Heart right ventricle (tissue), 16 donors: ENCODE results near the gene SELENOH. TPM values are rescaled to one million over a fixed set of nuclear protein-coding genes. Genes with fewer than 3 reads are reported as not detected.

ENCODE experiments used
- ATAC-seq, 8 donors: fragments of 200-7000 bp; cut with Tn5 transposase; one replicate each; pipeline ENCODE4 v1.9.1; 2020; ENCODE audit warnings: mild to moderate bottlenecking in 8 of 8, moderate library complexity in 8 of 8, moderate number of reproducible peaks in 1 of 8
- DNase-seq, 2 donors: peaks; one replicate each; pipeline ENCODE4 v3.0.0-alpha.2; 2020
- H3K27ac ChIP-seq, 10 donors: fragments of 200-600 bp; sonication (generic) in 2 of 10; one replicate each; pipeline versions ENCODE4 v1.5.0 to v1.8.0; 2020 to 2022; ENCODE audit warnings: mild to moderate bottlenecking in 3 of 10
- H3K27me3 ChIP-seq, 7 donors: fragments of 200-600 bp; one replicate each; pipeline ENCODE4 v1.8.0; 2021 to 2022; ENCODE audit warnings: mild to moderate bottlenecking in 2 of 7
- H3K36me3 ChIP-seq, 9 donors: fragments of 200-600 bp; sonication (generic) in 1 of 9; one replicate each; pipeline versions ENCODE4 v1.5.0 to v1.8.0; 2020 to 2022; ENCODE audit warnings: mild to moderate bottlenecking in 2 of 9
- H3K4me1 ChIP-seq, 9 donors: fragments of 200-600 bp; sonication (generic) in 1 of 9; one replicate each; pipeline versions ENCODE4 v1.5.0 to v1.8.0; 2020 to 2022; ENCODE audit warnings: mild to moderate bottlenecking in 4 of 9
- H3K4me3 ChIP-seq, 10 donors: fragments of 200-600 bp; sonication (generic) in 2 of 10; one replicate each; pipeline versions ENCODE4 v1.5.0 to v1.8.0; 2020 to 2022; ENCODE audit warnings: mild to moderate bottlenecking in 7 of 10, moderate library complexity in 2 of 10
- H3K9me3 ChIP-seq, 11 donors: fragments of 200-600 bp in 10 of 11; sonication (generic) in 2 of 11; one replicate each; pipeline versions ENCODE4 v1.5.0 to v1.8.0; 2013 to 2022; ENCODE audit warnings: mild to moderate bottlenecking in 2 of 11, control low read depth in 1 of 11, moderate library complexity in 1 of 11
- WGBS, 2 donors: extraction: QIAGEN DNeasy Blood & Tissue Kit; methylation state at CpG; one replicate each; pipeline ENCODE4 v1.1.7; 2013; ENCODE audit warnings: inconsistent platforms in 1 of 2; 5-methylcytosine and 5-hydroxymethylcytosine counted together
- intact Hi-C, 10 donors: fragments of 100-400 bp; cut with DNase I; formaldehyde crosslinking; loops; one replicate each; pipeline versions ENCODE4 v1.11.1 to v1.14.2; 2022
- polyA plus RNA-seq, 2 donors: library from polyadenylated mRNA; stranded (reverse); fragments of 200-250 nt; gene quantifications; one replicate each; pipeline ENCODE4 v1.2.3, GENCODE V29; 2013
- total RNA-seq, 10 donors: library from RNA; stranded (reverse); fragmentation: NEBNext Ultra II Directional in 3 of 10; extraction: Animal tissue kit (Norgen Biotek cat#: 25700) in 3 of 10; gene quantifications; one replicate each; pipeline versions ENCODE4 v1.2.1 to v1.2.4, GENCODE V29; 2021 to 2023
- TF ChIP-seq, protein P1 (sequence below), 9 donors: fragments of 200-600 bp; sonication (generic) in 2 of 9; IDR thresholded peaks; one replicate each; pipeline versions ENCODE4 v1.5.0 to v1.8.0; 2021 to 2022; ENCODE audit warnings: antibody characterized with exemption in 9 of 9, mild to moderate bottlenecking in 5 of 9, moderate library complexity in 1 of 9
- donor health status: Arrhythmogenic right ventricular cardiomyopathy.
- donor health status: ischemic (EF 13 %, LVEDD 7.1; RV severe dilation, severe dysfunction).
- donor health status: healthy with polysubstance abuse.
- donor health status: DM: no; HTN: yes; CAD: no.
- donor health status: DM: no; HTN: no; CAD: no.
- donor health status: ischemic (EF 25% LVEDD 6.9; RV normal size, moderate dysfunction).
- donor health status: ischemic (EF 25% LVEDD 5.7; RV mildly dilated, moderate dysfunction).
- donor health status: healthy.
- donor health status: DM: yes; HTN: yes; CAD: no.
- donor health status: Ischemic cardiomyopathy.
- donor health status: ischemic (EF 35%, LVEDD 5.7; RV mildly dilated, moderate dysfunction).
- donor health status: nonischemic (EF 11% LVEDD 7.7; RV severe dilation, severe dysfunction).
- donor health status: DM: yes; HTN: yes; CAD: no.
- donor health status: PGD.
- donor health status: ischemic (EF 29% LVEDD 5.4; RV normal size, mild dysfunction).
- donor health status: nonischemic (EF 23%, LVEDD 6.1; RV moderate dilation, normal function).

The SELENOH gene
- total and polyA plus RNA-seq, 12 donors = 69.8 to 99.0 (median 77.5) TPM

DNA sequence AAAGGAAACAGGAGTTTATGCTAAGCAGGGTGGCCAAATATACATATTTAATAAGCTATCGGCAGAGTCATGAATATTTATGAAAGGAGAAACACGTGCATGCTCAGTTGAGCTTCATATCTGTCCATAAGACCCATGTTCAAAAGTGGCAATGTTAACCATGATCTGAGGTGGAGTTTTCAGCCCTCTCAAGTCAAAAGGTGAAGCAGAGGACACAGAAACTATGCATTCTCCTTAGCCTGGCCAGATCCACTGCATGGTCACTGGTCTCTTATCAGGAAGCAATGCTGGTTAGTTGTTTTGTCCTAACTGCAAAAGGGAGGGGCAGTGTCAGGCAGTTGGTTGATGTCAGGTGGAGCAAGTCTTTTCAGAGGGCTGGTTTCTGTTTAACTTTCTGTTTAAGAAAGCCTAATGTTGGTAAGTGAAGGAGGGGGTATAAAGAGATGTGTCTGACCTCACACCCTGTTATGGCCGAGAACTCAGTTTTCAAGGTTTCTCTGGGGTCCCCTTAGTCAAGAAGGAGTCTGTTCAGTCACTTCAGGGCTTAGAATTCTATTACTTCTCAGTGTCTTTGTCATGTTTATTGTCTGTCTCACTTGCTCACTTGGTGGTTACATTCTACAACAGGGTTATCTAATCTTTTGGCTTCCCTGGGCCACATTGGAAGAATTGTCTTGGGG is 5.5 kb upstream of the SELENOH start:
- TF ChIP-seq, protein P1, sequence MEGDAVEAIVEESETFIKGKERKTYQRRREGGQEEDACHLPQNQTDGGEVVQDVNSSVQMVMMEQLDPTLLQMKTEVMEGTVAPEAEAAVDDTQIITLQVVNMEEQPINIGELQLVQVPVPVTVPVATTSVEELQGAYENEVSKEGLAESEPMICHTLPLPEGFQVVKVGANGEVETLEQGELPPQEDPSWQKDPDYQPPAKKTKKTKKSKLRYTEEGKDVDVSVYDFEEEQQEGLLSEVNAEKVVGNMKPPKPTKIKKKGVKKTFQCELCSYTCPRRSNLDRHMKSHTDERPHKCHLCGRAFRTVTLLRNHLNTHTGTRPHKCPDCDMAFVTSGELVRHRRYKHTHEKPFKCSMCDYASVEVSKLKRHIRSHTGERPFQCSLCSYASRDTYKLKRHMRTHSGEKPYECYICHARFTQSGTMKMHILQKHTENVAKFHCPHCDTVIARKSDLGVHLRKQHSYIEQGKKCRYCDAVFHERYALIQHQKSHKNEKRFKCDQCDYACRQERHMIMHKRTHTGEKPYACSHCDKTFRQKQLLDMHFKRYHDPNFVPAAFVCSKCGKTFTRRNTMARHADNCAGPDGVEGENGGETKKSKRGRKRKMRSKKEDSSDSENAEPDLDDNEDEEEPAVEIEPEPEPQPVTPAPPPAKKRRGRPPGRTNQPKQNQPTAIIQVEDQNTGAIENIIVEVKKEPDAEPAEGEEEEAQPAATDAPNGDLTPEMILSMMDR (IDR thresholded peaks at IDR 0.05) = no peak
- Histone ChIP-seq H3K27me3 (no peaks in the 10 kb centered on the region), H3K4me3 (no peak overlapping the region), H3K27ac (peak overlapping the region in 9 of 10 donors; percentile 5 to 79 (median 59)), H3K9me3 (no peaks in the 10 kb centered on the region), H3K4me1 (peaks cover 0 to 24% (median 18%) of the 10 kb centered on the region in 9 donors), H3K36me3 (peaks cover 0 to 56% (median 8%) of the 10 kb centered on the region in 9 donors)
- WGBS, 2 donors = 61 to 74% methylated on average over 3 of the region's 3 CpGs
- ATAC-seq (peak; percentile 4 to 82 (median 44)), DNase-seq (no peak)
- intact Hi-C loops = no loop called here

DNA sequence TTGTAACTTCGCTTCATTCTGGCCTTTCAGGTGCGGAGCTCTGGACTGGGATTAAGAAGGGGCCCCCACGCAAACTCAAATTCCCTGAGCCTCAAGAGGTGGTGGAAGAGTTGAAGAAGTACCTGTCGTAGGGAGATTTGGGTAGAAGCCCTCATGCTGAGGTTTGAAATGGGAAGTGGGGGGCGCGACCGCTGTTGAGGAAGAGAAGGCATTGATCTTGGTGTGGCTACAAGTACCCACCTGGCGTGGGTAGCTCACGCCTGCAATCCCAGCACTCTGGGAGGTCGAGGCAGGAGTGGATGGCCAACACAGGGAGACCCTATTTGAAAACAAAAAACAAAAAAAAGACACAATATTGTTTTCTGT is 779 bp downstream of the SELENOH start:
- H3K36me3 ChIP-seq = peaks cover 0 to 82% (median 28%) of the 10 kb centered on the region in 9 donors
- DNase-seq (no peak), ATAC-seq (no peak)
- TF ChIP-seq, protein P1 (IDR thresholded peaks at IDR 0.05) = no peak
- H3K27me3 ChIP-seq = no peaks in the 10 kb centered on the region
- 3 to 5% methylated on average over 10 of the region's 10 CpGs for WGBS, 2 donors
- peak overlapping the region; percentile 69 to 95 (median 84) for H3K4me3 ChIP-seq
- no peaks in the 10 kb centered on the region for H3K9me3 ChIP-seq
- intact Hi-C loops = loop anchor here in 2 of 10 donors (10.0 kb wide), 2 partner anchors 63 to 773 kb away; no protein-coding TSS in a partner anchor
- H3K27ac ChIP-seq = peak overlapping the region; percentile 90 to 99 (median 96)
- H3K4me1 ChIP-seq = peaks cover 2 to 28% (median 22%) of the 10 kb centered on the region in 9 donors

DNA sequence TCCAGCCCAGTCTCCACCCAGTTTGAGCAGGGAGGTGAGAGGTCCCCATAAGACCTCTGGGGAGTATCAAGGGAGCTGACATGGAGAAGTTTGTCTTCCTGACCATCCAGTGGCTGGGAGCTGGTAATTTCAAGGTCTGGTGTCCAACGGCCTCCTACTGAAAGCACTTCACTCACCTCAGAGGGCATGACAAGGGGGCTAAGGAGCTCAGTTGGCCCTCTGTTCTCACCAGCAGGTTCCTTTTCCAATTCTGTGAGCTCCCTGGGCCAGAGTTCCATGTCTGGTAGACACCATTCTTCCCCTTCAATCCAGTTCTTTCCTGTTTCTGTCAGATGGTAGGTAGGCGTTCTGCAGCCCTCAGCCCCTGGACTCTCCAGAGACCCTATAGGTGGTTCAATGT is 3.1 kb downstream of the SELENOH start:
- WGBS, 2 donors = 83 to 93% methylated on average over 2 of the region's 2 CpGs
- H3K9me3 ChIP-seq = no peaks in the 10 kb centered on the region
- peaks cover 2 to 28% (median 22%) of the 10 kb centered on the region in 9 donors for H3K4me1 ChIP-seq
- H3K36me3 ChIP-seq = peaks cover 0 to 77% (median 21%) of the 10 kb centered on the region in 9 donors
- no peaks in the 10 kb centered on the region for H3K27me3 ChIP-seq
- TF ChIP-seq, protein P1 (IDR thresholded peaks at IDR 0.05) = no peak
- DNase-seq (no peak), ATAC-seq (no peak)
- intact Hi-C loops = loop anchor here in 2 of 10 donors (10.0 kb wide), 2 partner anchors 60 to 770 kb away; no protein-coding TSS in a partner anchor
- no peak overlapping the region for H3K27ac ChIP-seq
- H3K4me3 ChIP-seq = no peak overlapping the region

DNA sequence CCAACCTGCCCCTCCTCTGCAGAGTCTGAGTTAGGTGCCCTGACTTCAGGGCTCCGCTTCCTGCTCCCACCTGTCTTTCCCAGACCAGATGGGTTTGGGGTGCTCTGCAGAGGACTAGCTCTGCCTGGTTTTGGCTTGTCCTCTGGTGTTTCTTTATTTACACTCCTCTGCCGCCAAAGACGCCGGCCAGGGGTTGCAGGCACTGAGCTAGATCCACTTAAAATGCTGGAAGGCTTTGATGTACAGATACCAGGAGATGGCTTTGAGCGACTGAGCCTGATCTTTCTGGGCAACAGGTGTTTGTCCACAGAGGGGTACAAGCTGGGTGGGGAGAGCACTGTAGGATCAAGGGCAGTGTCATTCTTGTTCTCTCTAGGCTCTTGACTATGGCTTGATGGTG is 3.9 kb downstream of the SELENOH start:
- peaks cover 0 to 75% (median 20%) of the 10 kb centered on the region in 9 donors for H3K36me3 ChIP-seq
- ATAC-seq = no peak

More for the DNA sequence above, 3.9 kb downstream of the SELENOH start:
- no peaks in the 10 kb centered on the region for H3K9me3 ChIP-seq
- no peak overlapping the region for H3K4me3 ChIP-seq
- no peaks in the 10 kb centered on the region for H3K27me3 ChIP-seq
- TF ChIP-seq, protein P1 (IDR thresholded peaks at IDR 0.05) = no peak
- H3K27ac ChIP-seq = no peak overlapping the region
- intact Hi-C loops = loop anchor here in 2 of 10 donors (10.0 kb wide), 2 partner anchors 60 to 770 kb away; no protein-coding TSS in a partner anchor
- peaks cover 2 to 28% (median 22%) of the 10 kb centered on the region in 9 donors for H3K4me1 ChIP-seq
- DNase-seq = no peak
- 51 to 78% methylated on average over 5 of the region's 5 CpGs for WGBS, 2 donors
